Stimulated activated CD8-positive, alpha-beta memory T cell treated with anti-CD3 and anti-CD28 coated beads, Interleukin-4, amount 100 ng/mL, for 48 hours (primary cell): Measurements from ENCODE around the gene OR4C46.
"Not testable (repeated sequence)": the region's sequence is repeated elsewhere in the genome, so short reads cannot be mapped to it uniquely, and the experiment has no call there.

Experiments
- DNase-seq: peaks from one replicate; pipeline ENCODE4 v3.0.0-alpha.2; 2020

The OR4C46 gene

GRCh38 chr11:54603898-54604297 is at the start of gene OR4C46:
TSS of gene OR4C46 (minus strand) at chr11:54603998. CDS start at chr11:54603998, 0 bp downstream.
- DNase-seq, result no peak

DNA sequence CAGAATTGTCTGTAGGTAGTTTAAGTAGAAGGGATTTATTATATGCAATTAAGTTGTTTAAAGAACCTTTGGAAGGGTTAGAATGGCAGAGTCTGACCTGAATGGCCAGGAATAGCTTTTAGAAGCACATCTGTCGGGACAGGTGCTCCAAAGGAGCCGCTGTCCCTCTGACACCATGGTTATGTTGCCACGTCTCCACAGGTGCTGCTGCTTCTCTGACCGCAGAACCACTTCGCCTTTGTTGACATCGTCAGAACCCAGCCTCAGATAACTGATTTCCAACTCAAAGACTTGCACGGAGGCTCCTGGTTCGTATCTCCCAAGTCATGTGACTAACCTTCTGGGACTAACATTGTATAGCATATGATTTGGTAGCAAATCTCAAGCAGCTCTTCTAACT is 41.8 kb upstream of the OR4C46 start:
- not testable (repeated sequence) for DNase-seq

GRCh38 chr11:54561439-54561838 is 42.4 kb downstream of the OR4C46 start:
- not testable (repeated sequence) for DNase-seq

DNA sequence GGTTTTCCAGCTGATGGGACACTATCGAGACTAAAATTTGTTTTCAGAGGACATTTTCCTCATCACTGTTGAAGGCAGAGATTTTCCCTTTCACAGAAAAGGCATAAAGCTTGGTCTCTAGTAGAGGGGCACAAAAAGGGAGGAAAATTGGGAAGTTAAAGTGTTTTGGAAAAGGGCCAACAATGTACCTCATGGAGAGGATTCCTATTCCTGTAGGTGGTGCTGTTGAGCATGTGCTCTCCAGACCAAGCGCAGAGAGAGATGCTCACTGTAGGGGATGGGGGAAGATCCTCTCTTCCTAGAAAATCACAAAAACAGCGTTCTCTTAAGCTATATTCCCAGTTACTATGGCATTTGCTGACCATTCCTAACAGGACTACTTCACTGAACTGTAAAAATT is 44.9 kb downstream of the OR4C46 start:
- no peak for DNase-seq

DNA sequence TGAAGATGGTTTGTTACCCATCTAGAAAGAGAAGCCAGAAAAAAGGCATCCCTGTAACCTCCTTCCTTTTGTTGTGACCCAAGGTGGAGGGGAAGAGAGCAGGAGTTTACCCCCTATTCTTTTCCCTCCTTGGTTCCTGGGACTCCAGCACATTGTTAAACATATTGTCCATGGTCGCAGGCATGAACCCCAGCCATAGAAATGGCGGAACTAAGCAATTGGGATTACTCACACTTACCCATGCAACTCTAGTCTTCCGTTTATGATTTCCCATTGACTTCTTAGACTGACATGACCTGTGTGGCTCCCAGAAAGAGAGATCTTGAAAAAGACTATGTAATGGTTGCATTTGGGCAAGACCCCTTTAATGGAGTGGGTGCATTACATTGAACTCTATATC is 45.4 kb downstream of the OR4C46 start:
- DNase-seq, result no peak
